HL-60/S4 (cell line): Measurements from ENCODE around the gene MORN1.
"Not testable (repeated sequence)": the region's sequence is repeated elsewhere in the genome, so short reads cannot be mapped to it uniquely, and the experiment has no call there.

Experiments used
- in situ Hi-C: fragments of 300-500 bp; cut with MboI; formaldehyde crosslinking; loops from 2 replicates; pipeline ENCODE4 v1.14.3; 2022; ENCODE audit warnings: low sequenced_read_pairs

MORN1 gene

DNA sequence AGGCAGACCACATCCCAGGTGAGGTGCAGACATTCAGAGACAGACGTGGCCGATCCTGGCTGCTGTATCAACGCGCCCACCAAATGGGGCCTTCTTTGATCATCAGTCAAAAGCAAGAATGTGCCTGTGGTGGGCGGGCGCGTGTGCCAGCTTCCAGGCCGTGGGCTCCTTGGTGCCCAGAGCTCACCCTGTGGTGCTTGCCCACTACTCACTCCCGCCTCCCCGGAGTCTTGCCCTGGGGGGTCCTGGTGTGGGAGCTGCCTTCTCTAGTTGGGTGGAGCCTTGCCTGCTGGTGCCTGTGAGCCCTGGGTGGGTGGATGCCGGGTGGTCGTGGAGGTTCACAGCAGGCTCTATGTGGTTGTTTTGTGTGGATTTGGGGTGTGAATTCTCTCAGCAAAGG is 92.7 kb downstream of the MORN1 start:
- in situ Hi-C loops, result no loop called here

DNA sequence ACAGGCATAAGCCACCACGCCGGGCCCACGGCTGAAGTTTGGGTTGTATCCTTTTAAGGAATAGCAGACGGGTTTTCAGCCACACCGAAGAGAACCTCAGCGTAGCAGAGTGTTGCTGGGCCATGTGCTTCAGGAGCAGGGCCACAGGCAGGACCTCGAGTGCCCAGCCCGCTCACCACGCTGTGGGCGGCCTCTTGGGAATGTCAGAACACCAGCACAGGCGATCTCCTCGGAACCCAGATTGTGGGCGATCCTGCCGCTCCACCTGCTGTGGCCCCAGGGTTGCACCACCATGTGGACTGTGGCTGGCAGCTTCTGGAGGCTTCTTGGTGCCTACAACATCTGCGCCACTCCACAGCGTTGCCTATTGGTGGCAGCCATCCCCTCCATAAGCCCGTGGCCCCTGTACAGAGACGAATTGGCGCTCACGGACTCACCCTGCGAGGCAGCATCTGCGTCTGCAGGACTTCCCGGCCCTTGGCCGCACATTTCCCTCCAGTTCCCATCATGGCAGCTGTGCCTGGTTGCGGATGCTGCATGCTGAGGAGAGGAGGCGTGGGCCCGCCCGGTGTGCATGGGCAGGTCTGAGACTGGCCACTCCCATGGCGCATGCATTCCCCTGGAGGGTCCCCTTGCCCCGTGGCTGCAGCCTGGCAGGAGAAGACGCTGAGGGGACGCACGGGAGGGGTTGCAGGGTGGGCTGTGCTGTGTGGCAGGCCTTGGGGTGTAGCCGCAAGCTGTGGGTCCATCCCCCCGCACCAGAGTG is 93.9 kb downstream of the MORN1 start:
- in situ Hi-C loops, result no loop called here

- in situ Hi-C loops, result no loop called here
These were observed 94.7 kb downstream of the MORN1 start for GRCh38 chr1:2296614-2297013.

GRCh38 chr1:2296211-2296610 is 95.1 kb downstream of the MORN1 start:
- in situ Hi-C loops, result not testable (repeated sequence)

DNA sequence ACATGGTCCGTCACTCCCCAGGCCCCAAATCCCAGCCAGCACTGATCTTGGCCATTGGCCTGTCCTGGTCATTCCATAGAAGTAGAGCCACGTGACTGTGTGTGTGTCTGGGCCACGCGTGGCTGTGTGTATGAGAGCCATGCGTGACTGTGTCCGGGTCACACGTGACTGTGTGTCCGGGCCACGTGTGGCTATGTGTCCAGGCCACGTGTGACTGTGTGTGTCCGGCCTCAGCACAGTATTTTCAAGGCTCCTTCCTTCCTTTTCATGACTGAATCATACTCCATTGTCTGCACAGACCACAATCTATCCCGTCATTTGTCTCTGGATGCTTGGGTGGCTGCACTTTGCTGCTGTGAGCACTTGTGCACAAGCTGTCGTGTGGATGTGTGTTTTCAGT is 95.8 kb downstream of the MORN1 start:
- in situ Hi-C loops, result no loop called here

- in situ Hi-C loops, result no loop called here
These were observed 96.7 kb downstream of the MORN1 start for GRCh38 chr1:2294725-2295078.

DNA sequence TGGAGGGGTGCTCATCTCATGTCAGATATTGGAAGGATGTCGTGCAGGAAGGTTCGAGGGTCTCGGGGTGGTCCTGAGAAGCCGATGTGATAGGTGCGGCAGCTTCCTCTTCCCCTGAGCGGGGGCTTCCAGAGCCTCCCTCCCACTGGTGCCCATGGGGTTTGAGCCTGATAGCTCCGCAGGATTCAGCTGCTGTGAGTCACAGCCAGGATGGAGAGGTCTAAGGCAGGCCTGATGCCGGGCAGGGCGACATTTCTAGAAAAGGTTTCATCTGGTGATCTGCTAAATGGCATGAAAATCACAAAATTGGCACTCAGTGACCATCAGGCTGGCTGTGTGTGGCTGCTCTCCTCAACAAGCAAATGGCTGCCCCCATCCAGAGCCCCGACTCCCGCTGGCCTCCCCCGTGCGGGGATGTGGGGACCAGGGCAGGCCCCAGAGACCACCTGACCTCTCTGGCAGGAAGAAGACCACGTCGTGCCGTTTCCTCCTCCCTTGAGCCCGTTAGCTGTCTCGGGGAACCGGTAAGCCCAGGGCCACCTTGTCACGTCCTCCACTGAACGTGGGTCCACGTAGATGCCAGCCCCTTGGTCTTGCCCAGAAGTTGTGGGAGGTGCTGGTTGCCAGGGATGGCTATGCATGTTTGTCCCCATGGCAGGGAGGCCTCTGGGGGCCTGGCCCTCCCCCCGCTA is 97.2 kb downstream of the MORN1 start:
- in situ Hi-C loops, result no loop called here

GRCh38 chr1:2292725-2293450 is 98.5 kb downstream of the MORN1 start:
- in situ Hi-C loops, result no loop called here

DNA sequence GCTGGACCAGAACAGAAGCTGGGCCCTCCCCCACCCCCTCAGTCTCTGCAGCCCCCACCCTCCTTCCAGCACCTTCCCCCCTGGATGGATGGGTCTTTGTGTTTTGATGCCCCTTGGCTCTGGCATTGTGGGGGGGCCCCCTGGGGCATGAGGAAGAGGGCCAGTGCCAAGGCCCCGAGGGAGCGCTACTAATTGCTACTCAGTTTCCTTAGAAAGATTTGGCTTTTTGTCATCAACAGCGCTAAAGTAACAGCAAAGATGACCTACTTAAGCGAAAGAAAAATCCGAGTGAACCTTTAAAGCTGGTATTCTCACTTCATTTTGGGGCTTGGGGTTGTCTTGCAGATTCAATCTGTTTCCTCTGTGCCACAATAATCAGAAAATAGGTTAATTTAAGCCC is 99.8 kb downstream of the MORN1 start:
- in situ Hi-C loops, result no loop called here

DNA sequence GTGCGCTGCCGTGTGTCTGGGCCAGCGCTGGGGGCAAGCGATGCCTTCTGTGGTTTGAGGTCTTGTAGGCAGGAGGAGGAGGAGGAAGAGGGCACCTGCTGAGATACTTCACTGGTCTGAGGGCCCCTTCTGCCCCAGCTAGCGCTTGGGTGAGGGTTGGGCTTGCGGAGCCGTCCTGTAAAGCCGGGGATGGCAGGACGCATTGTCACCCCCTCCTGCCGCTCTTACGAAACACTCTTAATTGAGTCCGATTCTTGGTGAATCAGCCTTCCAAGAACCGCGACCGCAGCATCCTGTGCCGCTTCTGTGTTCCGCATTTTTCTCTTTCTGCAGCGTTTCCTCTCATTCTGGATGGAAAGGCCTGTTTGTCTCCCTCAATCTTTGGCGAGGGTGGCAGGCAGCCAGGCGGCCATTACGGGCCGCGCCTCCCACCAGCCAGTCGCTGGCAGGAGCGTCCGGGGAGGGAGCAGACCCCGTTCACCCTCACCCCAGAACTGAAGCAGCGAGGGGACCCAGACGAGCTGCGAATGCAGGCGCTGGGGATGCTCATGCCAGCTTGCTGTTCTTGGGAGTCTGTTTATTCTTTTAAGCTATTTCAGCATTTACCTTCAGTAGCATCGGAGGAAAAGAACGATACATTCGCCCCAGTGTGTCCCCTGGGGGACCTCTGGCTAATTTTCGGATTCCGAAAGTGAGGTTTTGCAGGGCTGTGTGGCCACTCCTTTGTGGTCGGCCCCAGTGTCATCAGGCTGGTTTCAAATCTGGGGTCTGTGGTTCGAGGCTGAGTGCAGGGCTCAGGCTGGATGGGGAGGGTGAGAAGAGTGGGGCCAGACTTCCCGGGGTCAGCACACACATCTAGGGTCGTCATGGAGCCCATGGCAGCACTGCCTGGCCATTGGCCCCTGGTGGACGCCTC is 100.5 kb downstream of the MORN1 start:
- in situ Hi-C loops, result no loop called here

- in situ Hi-C loops, result no loop called here
These were observed 101.2 kb downstream of the MORN1 start for GRCh38 chr1:2290171-2290578.

- in situ Hi-C loops, result no loop called here
These were observed 101.7 kb downstream of the MORN1 start for GRCh38 chr1:2289607-2290006.

DNA sequence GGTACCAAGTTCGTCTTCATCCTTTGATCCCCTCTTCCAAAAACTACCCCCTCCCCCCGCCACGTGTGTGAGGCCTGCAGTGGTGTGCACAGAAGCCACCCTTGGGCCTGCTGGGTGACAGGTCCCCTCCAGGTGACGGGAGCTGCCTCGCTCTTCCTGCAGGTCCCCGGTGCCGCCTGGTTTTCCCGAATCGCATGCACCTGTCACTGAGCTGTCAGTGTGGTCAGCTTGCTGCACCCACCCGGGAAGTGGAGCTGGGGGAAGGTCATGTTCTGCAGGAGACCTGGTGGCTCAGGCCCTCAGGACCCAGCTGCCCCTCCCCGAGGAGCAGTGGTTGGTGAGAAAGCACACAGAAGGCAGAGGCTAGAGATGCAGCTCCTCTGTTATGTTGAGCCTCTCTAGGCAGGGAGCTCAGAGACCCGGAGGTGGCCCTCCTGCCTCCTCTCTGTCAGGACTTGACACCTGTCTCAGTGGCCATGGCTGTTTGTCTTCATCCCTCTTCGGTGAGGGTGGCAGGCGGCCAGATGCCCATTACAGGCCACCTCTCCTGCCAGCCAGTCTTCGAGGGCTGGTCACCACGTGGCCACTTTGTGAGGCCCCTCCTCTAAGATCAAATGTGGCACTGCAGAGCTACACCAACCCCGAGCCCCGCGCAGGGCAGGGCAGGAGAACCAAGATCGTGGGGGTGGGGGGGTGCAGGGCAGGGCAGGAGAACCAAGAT is 102.4 kb downstream of the MORN1 start:
- in situ Hi-C loops, result no loop called here

DNA sequence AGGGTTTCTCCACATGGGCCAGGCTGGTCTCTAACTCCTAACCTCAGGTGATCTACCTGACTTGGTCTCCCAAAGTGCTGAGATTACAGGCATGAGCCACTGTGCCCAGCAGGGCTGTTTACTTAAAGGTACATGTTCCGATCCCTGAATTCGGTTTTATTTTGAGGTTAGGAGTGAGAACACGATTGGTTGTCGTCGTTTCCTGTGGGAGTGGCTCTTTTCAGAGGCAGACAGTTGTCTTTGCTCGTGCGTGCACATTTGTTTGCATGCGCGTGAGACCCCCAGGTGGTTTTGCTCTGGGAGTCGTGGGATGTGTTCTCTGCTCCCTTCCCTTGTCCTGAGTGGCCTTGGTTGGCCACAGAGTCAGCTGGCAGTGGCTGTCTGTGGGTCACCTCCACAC is 103.0 kb downstream of the MORN1 start:
- in situ Hi-C loops, result no loop called here

DNA sequence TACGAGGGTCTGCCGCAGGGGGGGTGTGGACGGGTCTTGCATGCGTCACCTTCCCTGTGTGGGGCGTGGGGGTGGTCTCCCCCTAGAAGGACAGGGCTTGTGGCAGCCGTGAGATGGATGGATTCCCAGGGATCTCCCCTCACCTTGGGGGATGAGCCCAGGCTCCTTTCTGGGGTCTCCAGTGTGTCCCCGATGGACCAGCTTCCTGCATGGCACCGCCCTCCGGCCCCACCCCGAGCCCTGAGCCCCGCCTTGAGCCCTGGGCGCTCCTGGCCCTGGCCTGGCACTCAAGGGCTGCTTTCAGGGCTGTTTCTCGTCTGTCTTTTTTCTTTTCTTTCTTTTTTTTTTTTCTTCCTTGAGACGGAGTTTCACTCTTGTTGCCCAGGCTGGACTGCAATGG is 103.7 kb downstream of the MORN1 start:
- in situ Hi-C loops, result no loop called here

DNA sequence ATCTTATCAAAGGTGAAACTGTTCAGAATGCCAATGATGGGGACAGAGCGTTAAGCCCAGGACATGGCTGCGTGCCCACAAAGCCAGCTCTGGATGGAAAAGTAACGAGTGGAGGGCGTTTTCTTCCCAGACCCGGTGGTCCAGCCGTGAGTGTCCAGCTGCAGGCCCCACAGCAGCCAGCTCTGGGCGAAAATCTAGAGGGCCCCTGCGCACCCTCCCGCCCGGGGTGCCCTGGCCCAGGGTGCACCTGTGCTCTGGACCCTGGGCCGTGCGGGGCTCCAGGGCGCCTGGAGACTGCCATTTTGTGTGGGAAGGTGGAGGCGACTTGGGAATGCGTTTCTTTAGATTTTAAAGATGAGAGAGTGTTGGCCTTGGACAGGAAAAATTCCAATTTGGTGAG is 104.4 kb downstream of the MORN1 start:
- in situ Hi-C loops, result no loop called here

DNA sequence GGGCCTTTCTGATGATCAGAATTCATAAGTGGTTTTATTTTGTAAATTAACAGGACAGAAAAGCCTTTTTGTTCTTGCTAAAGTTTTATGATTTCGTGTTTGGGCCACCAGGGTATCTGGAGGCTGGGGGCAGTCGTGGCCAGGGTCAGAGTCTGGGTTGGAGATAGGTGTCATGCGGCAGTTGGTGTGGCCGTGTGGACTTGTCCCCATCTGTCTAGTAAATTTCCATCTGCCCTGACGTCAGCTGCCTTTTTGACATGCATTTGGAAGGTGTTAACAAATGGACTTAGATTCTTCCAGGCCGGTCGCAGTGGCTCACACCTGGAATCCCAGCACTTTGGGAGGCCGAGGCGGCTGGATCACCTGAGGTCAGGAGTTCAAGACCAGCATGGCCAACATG is 106.4 kb downstream of the MORN1 start:
- in situ Hi-C loops, result no loop called here

GRCh38 chr1:2283991-2284895 is 107.1 kb downstream of the MORN1 start:
- in situ Hi-C loops, result no loop called here

DNA sequence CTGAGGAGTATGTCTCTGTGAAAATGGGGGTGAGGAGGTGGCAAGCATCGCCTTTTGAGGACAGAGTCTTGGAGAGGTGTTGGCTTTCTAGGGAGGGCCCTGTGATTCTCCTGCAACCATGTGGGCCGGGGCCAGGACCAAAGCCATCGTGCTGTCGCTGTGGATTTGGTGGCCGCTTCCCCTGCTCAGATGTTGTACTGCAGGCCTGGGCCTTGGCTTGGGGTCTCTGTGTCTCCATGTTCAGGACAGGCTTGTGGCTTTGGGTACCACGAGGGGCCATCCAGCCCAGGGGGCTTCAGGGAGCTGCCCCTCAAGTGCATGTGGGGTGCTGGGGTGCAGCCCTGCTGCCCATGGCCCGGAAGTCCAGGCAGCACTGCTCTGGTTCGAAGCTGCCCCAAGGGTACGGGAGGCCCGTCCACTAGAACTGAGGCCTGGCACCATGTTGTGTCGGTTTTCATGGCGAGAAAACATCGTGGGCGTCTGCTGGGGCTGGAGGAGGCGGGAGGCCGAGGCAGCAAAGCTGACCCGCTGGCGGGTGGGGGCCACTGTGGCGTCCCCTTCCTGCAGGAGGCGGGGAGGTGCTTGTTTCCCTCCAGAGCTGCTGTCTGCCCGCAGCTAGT is 107.9 kb downstream of the MORN1 start:
- in situ Hi-C loops, result no loop called here
